ENCODE results near the gene THADA. TPM values are rescaled to one million over a fixed set of nuclear protein-coding genes. Genes with fewer than 3 reads are reported as not detected.

The THADA gene
- total and polyA plus RNA-seq, 2 donors (not counting 1 experiment from before 2014, with no cell fraction given) = 9.2 to 36.2 TPM

GRCh38 chr2:43566461-43566729 lies 29.4 kb downstream of the THADA start:
- TF ChIP-seq EZH2 (IDR thresholded peaks at IDR 0.05; ENCODE audit: low read length, missing control alignments) (no peak), CTCF (conservative IDR thresholded peaks at IDR 0.05 in 1 of 2, IDR thresholded peaks at IDR 0.05 in 1 of 2; ENCODE audit: low read depth in 1 of 2, low read length in 2 of 2) (no peak)
- no peaks in the 10 kb centered on the region for H4K20me1 ChIP-seq (ENCODE audit: control insufficient read depth, extremely low read depth, insufficient read depth, low read length)
- H3K4me1 ChIP-seq (ENCODE audit: control insufficient read depth, extremely low read depth, insufficient read depth, low read length) = no peaks in the 10 kb centered on the region
- H3K9ac ChIP-seq (ENCODE audit: insufficient read depth, low read length) = no peak overlapping the region
- H3K36me3 ChIP-seq (ENCODE audit: control insufficient read depth, insufficient read depth, low read length) = no peaks in the 10 kb centered on the region
- H3K27me3 ChIP-seq (ENCODE audit: control insufficient read depth, insufficient read depth, low read length) = no peaks in the 10 kb centered on the region
- H3K79me2 ChIP-seq (ENCODE audit: control insufficient read depth, insufficient read depth, low read length) = no peaks in the 10 kb centered on the region
- no peak overlapping the region for H3K4me3 ChIP-seq (replicated peaks in 1 of 4; ENCODE audit: control extremely low read depth in 1 of 4, insufficient read depth in 1 of 4, low read depth in 3 of 4, low read length in 4 of 4)
- no peak overlapping the region for H3K27ac ChIP-seq (ENCODE audit: insufficient read depth, low read length)
- no peak overlapping the region for H3K4me2 ChIP-seq (ENCODE audit: extremely low read depth, insufficient read depth, low read length)
- no peaks in the 10 kb centered on the region for H3K9me3 ChIP-seq (ENCODE audit: control insufficient read depth, insufficient read depth, low read depth, low read length)
- no peak overlapping the region for H2AFZ ChIP-seq (ENCODE audit: low read length)
- DNase-seq (ENCODE audit: low read depth in 2 of 2) = no peak

GRCh38 chr2:43563679-43564078 lies 32.2 kb downstream of the THADA start:
- no peak for DNase-seq (ENCODE audit: low read depth in 2 of 2)
- H3K27ac ChIP-seq (ENCODE audit: insufficient read depth, low read length) = no peak overlapping the region
- H3K9me3 ChIP-seq (ENCODE audit: control insufficient read depth, insufficient read depth, low read depth, low read length) = no peaks in the 10 kb centered on the region
- TF ChIP-seq CTCF (conservative IDR thresholded peaks at IDR 0.05 in 1 of 2, IDR thresholded peaks at IDR 0.05 in 1 of 2; ENCODE audit: low read depth in 1 of 2, low read length in 2 of 2) (no peak), EZH2 (IDR thresholded peaks at IDR 0.05; ENCODE audit: low read length, missing control alignments) (no peak)
- H2AFZ ChIP-seq (ENCODE audit: low read length) = no peak overlapping the region
- H3K4me3 ChIP-seq (replicated peaks in 1 of 4; ENCODE audit: control extremely low read depth in 1 of 4, insufficient read depth in 1 of 4, low read depth in 3 of 4, low read length in 4 of 4) = no peak overlapping the region
- H3K4me2 ChIP-seq (ENCODE audit: extremely low read depth, insufficient read depth, low read length) = no peak overlapping the region
- no peaks in the 10 kb centered on the region for H3K4me1 ChIP-seq (ENCODE audit: control insufficient read depth, extremely low read depth, insufficient read depth, low read length)
- H3K79me2 ChIP-seq (ENCODE audit: control insufficient read depth, insufficient read depth, low read length) = no peaks in the 10 kb centered on the region
- no peak overlapping the region for H3K9ac ChIP-seq (ENCODE audit: insufficient read depth, low read length)
- H4K20me1 ChIP-seq (ENCODE audit: control insufficient read depth, extremely low read depth, insufficient read depth, low read length) = no peaks in the 10 kb centered on the region
- H3K36me3 ChIP-seq (ENCODE audit: control insufficient read depth, insufficient read depth, low read length) = no peaks in the 10 kb centered on the region
- no peaks in the 10 kb centered on the region for H3K27me3 ChIP-seq (ENCODE audit: control insufficient read depth, insufficient read depth, low read length)

- no peak for DNase-seq (ENCODE audit: low read depth in 2 of 2)
- Histone ChIP-seq H3K27me3 (ENCODE audit: control insufficient read depth, insufficient read depth, low read length) (no peaks in the 10 kb centered on the region), H3K4me3 (replicated peaks in 1 of 4; ENCODE audit: control extremely low read depth in 1 of 4, insufficient read depth in 1 of 4, low read depth in 3 of 4, low read length in 4 of 4) (no peak overlapping the region), H3K4me2 (ENCODE audit: extremely low read depth, insufficient read depth, low read length) (no peak overlapping the region), H2AFZ (ENCODE audit: low read length) (no peak overlapping the region), H3K9me3 (ENCODE audit: control insufficient read depth, insufficient read depth, low read depth, low read length) (no peaks in the 10 kb centered on the region), H3K79me2 (ENCODE audit: control insufficient read depth, insufficient read depth, low read length) (no peaks in the 10 kb centered on the region), H3K4me1 (ENCODE audit: control insufficient read depth, extremely low read depth, insufficient read depth, low read length) (no peaks in the 10 kb centered on the region), H3K9ac (ENCODE audit: insufficient read depth, low read length) (no peak overlapping the region), H3K27ac (ENCODE audit: insufficient read depth, low read length) (no peak overlapping the region), H3K36me3 (ENCODE audit: control insufficient read depth, insufficient read depth, low read length) (peaks cover 1% of the 10 kb centered on the region), H4K20me1 (ENCODE audit: control insufficient read depth, extremely low read depth, insufficient read depth, low read length) (no peaks in the 10 kb centered on the region)
- TF ChIP-seq EZH2 (IDR thresholded peaks at IDR 0.05; ENCODE audit: low read length, missing control alignments) (no peak), CTCF (conservative IDR thresholded peaks at IDR 0.05 in 1 of 2, IDR thresholded peaks at IDR 0.05 in 1 of 2; ENCODE audit: low read depth in 1 of 2, low read length in 2 of 2) (no peak)
Observed at GRCh38 chr2:43560231-43560547, 35.6 kb downstream of the THADA start.
